ENCODE measurements around the gene ITPRIPL1.

- TF ChIP-seq POLR2A (IDR thresholded peaks at IDR 0.05): no peak
- TF ChIP-seq, protein P1, sequence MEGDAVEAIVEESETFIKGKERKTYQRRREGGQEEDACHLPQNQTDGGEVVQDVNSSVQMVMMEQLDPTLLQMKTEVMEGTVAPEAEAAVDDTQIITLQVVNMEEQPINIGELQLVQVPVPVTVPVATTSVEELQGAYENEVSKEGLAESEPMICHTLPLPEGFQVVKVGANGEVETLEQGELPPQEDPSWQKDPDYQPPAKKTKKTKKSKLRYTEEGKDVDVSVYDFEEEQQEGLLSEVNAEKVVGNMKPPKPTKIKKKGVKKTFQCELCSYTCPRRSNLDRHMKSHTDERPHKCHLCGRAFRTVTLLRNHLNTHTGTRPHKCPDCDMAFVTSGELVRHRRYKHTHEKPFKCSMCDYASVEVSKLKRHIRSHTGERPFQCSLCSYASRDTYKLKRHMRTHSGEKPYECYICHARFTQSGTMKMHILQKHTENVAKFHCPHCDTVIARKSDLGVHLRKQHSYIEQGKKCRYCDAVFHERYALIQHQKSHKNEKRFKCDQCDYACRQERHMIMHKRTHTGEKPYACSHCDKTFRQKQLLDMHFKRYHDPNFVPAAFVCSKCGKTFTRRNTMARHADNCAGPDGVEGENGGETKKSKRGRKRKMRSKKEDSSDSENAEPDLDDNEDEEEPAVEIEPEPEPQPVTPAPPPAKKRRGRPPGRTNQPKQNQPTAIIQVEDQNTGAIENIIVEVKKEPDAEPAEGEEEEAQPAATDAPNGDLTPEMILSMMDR (IDR thresholded peaks at IDR 0.05): no peak
These were observed 20.3 kb downstream of the ITPRIPL1 start for GRCh38 chr2:96345438-96345837.
